Adrenal gland (tissue), 12 donors: ENCODE data around the gene SCUBE3. TPM values are rescaled to one million over a fixed set of nuclear protein-coding genes. Genes with fewer than 3 reads are reported as not detected.

ENCODE experiments used
- DNase-seq, 7 donors: peaks; one replicate each; pipeline ENCODE4 v3.0.0-alpha.2; 2019 to 2020
- H3K27ac ChIP-seq, 5 donors: fragments of 200-600 bp; sonication (generic) in 4 of 5; 1 replicate in 3 of 5; 2 replicates in 2 of 5; pipeline versions ENCODE4 v1.5.1 to v1.8.0; 2016 to 2020; ENCODE audit warnings: mild to moderate bottlenecking in 1 of 5
- H3K27me3 ChIP-seq: fragments of 200-600 bp; 2 replicates; pipeline ENCODE4 v1.8.0; 2021
- H3K36me3 ChIP-seq, 2 donors: fragments of 200-600 bp; replicated peaks in 1 of 2; 1 replicate in 1 of 2; 2 replicates in 1 of 2; pipeline versions ENCODE4 v1.5.1 to v1.8.0; 2018 to 2022
- H3K4me1 ChIP-seq, 2 donors: fragments of 200-600 bp; replicated peaks in 1 of 2; 1 replicate in 1 of 2; 2 replicates in 1 of 2; pipeline versions ENCODE4 v1.5.1 to v1.8.0; 2018 to 2021
- H3K4me3 ChIP-seq, 4 donors: fragments of 200-600 bp; sonication (generic) in 3 of 4; one replicate each; pipeline ENCODE4 v1.5.1; 2016 to 2018
- H3K9me3 ChIP-seq, 3 donors: fragments of 200-600 bp; sonication (generic) in 1 of 3; replicated peaks in 1 of 3; 1 replicate in 2 of 3; 2 replicates in 1 of 3; pipeline versions ENCODE4 v1.5.1 to v1.8.0; 2016 to 2021
- CTCF ChIP-seq, 6 experiments: fragments of 450-650 bp in 4 of 6; fragments of 200-600 bp in 2 of 6; sonication (generic) in 1 of 6; IDR thresholded peaks; 1 replicate in 5 of 6; 2 replicates in 1 of 6; pipeline versions ENCODE4 v1.5.1 to v1.8.0; 2016 to 2021; ENCODE audit warnings: antibody characterized with exemption in 6 of 6, mild to moderate bottlenecking in 2 of 6, moderate library complexity in 1 of 6
- POLR2A ChIP-seq, 2 donors: fragments of 450-650 bp; IDR thresholded peaks; one replicate each; pipeline ENCODE4 v1.6.1; 2017; ENCODE audit warnings: antibody characterized with exemption in 2 of 2, mild to moderate bottlenecking in 2 of 2, moderate library complexity in 1 of 2
- WGBS, 4 donors: extraction: QIAGEN DNeasy Blood & Tissue Kit in 2 of 4; methylation state at CpG; one replicate each; pipeline versions ENCODE4 v1.1.5 to v1.1.7; 2013 to 2017; 5-methylcytosine and 5-hydroxymethylcytosine counted together
- intact Hi-C, 2 donors: fragments of 100-400 bp; cut with DNase I; formaldehyde crosslinking; loops; one replicate each; pipeline versions ENCODE4 v1.14.1 to v1.15.0; 2022 to 2023
- polyA plus RNA-seq, 3 donors: library from polyadenylated mRNA; stranded (reverse); fragments of 200-250 nt in 2 of 3; fragments of 350-450 nt in 1 of 3; fragmentation: Illumina TruSeq in 1 of 3; extraction: RNeasy Lipid Tissue Mini Kit (QIAGEN cat#74804) in 1 of 3; gene quantifications; one replicate each; pipeline ENCODE4 v1.2.3, GENCODE V29; 2013 to 2014
- total RNA-seq, 9 donors: library from RNA; depleted of rRNA in 4 of 9; stranded (reverse); fragments of >200 nt in 4 of 9; fragments of 120-200 nt in 1 of 9; fragmentation: NEBNext Ultra II Directional in 1 of 9; extraction: Animal tissue kit (Norgen Biotek cat#: 25700) in 1 of 9; gene quantifications; one replicate each; pipeline versions ENCODE4 v1.1.0 to v1.2.4, GENCODE V29; 2013 to 2023
- donor health status: healthy with polysubstance abuse.
- donor health status: Bipolar disorder and iron deficiency.
- donor health status: DM: yes; HTN: yes; CAD: no.
- donor health status: DM: no; HTN: no; CAD: no.
- donor health status: DM: no; HTN: no; CAD: no.
- donor health status: DM: yes; HTN: yes; CAD: no.

The SCUBE3 gene
- total and polyA plus RNA-seq, 12 donors = 0.50 to 32.8 (median 5.4) TPM

- Histone ChIP-seq H3K27me3 (no peaks in the 10 kb centered on the region), H3K4me1 (no peaks in the 10 kb centered on the region), H3K4me3 (no peak overlapping the region), H3K36me3 (no peaks in the 10 kb centered on the region), H3K9me3 (no peaks in the 10 kb centered on the region), H3K27ac (no peak overlapping the region)
- TF ChIP-seq CTCF (IDR thresholded peaks at IDR 0.05) = no peak
- no peak for TF ChIP-seq POLR2A (IDR thresholded peaks at IDR 0.05)
- intact Hi-C loops = no loop called here
- WGBS, 4 donors = 86 to 100% (median 95%) methylated on average over 1 of the region's 1 CpG; no CpG with 5 or more reads in 1 of the 4 donors
- DNase-seq = no peak
Measured at GRCh38 chr6:35230498-35230897, 16.7 kb downstream of the SCUBE3 start.

DNA sequence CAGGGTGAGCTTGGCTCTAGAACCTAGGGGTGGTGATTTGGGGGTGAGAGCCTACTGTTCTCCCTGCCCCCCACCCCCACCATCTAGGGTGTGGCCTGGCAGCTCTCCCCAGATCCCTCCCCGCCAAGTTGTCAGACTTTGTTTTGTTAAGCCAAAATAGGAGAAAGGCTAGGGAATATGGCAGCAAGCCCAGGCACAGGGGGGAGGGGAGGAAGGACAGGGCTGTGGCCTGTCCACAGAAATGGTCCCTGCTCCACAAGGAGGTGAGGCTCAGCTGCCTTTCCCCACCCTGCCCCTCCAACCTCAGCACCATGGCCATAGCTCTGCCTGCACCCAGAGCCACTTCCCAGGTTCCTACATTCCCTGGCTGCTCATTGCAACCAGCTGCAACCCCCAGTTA is 17.2 kb downstream of the SCUBE3 start:
- Histone ChIP-seq H3K4me1 (no peaks in the 10 kb centered on the region), H3K9me3 (no peaks in the 10 kb centered on the region), H3K27ac (no peak overlapping the region), H3K4me3 (no peak overlapping the region), H3K27me3 (no peaks in the 10 kb centered on the region), H3K36me3 (no peaks in the 10 kb centered on the region)
- intact Hi-C loops = no loop called here
- DNase-seq = peak; percentile 48 to 81 (median 64)
- 38 to 73% (median 67%) methylated on average over 1 of the region's 1 CpG for WGBS, 4 donors
- TF ChIP-seq POLR2A (IDR thresholded peaks at IDR 0.05) (no peak), CTCF (IDR thresholded peaks at IDR 0.05) (no peak)

GRCh38 chr6:35231563-35231962 is 17.8 kb downstream of the SCUBE3 start:
- no peaks in the 10 kb centered on the region for H3K27me3 ChIP-seq
- no peaks in the 10 kb centered on the region for H3K9me3 ChIP-seq
- no peak overlapping the region for H3K4me3 ChIP-seq
- no peaks in the 10 kb centered on the region for H3K36me3 ChIP-seq
- WGBS, 4 donors = 95 to 97% (median 96%) methylated on average over 7 of the region's 7 CpGs
- no peak overlapping the region for H3K27ac ChIP-seq
- DNase-seq = no peak
- intact Hi-C loops = no loop called here
- H3K4me1 ChIP-seq = no peaks in the 10 kb centered on the region
- no peak for TF ChIP-seq POLR2A (IDR thresholded peaks at IDR 0.05)
- no peak for TF ChIP-seq CTCF (IDR thresholded peaks at IDR 0.05)

DNA sequence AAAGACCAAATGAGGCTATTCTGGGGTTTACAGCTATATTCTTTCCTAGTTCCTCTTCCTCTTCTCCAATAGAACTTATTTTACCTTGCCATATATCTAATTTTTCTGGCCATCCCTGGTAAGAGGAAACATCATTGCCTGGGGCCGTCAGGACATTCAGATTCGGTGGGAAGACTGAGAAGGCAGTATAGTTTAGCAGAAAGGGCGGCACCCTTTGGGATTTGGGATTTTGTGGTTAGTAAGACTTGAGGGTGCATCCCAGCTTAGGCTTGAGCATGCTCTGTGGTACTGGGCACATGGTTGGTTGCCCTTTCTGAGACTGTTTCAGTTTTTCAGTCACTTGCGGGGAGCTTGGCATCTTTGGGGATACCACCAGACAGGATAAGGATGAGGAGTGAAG is 21.1 kb downstream of the SCUBE3 start:
- DNase-seq = no peak
- H3K36me3 ChIP-seq = no peaks in the 10 kb centered on the region
- 72 to 94% (median 81%) methylated on average over 4 of the region's 4 CpGs for WGBS, 4 donors
- no peaks in the 10 kb centered on the region for H3K9me3 ChIP-seq
- H3K4me3 ChIP-seq = no peak overlapping the region
- intact Hi-C loops = no loop called here
- no peaks in the 10 kb centered on the region for H3K4me1 ChIP-seq
- H3K27me3 ChIP-seq = no peaks in the 10 kb centered on the region
- TF ChIP-seq POLR2A (IDR thresholded peaks at IDR 0.05) (no peak), CTCF (IDR thresholded peaks at IDR 0.05) (no peak)
- H3K27ac ChIP-seq = no peak overlapping the region
